ENCODE results near the gene CBR3. TPM values are rescaled to one million over a fixed set of nuclear protein-coding genes. Genes with fewer than 3 reads are reported as not detected.

Gene CBR3
- total and polyA plus RNA-seq, 7 experiments from 2014 or later: 1.3 to 22.5 (median 5.6) TPM

DNA sequence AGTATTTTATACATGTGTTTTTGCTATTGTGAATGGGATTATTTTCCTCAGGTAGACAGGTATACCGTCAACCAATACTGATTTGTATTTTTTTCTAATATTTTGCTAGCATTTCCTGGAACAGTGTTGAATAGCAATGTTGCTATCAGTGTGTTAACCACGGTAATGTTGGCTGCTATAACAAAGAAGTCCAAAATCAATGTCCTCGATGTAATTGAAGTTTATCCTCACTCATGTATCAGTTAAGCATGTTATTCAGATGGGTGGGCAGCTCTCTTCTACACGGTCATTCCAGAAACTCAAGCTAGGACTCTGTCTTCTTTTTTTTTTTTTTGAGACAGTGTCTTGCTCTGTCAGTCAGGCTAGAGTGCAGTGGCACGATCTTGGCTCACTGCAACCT, 46.1 kb downstream of the CBR3 start:
- Mint-ChIP-seq H3K27me3 (no peaks in the 10 kb centered on the region), H3K27ac (no peak overlapping the region), H3K9me3 (no peaks in the 10 kb centered on the region), H3K36me3 (peaks cover 3 to 25% (median 4%) of the 10 kb centered on the region in 5 donors), H3K4me1 (peaks cover under 1 to 19% (median 10%) of the 10 kb centered on the region in 7 donors), H3K4me3 (no peak overlapping the region)
- ATAC-seq: no peak
- no peaks in the 10 kb centered on the region for H3K27me3 ChIP-seq (ENCODE audit: control insufficient read depth in 2 of 2, insufficient read depth in 2 of 2, low read length in 2 of 2)
- H3K36me3 ChIP-seq (ENCODE audit: control insufficient read depth in 2 of 3, insufficient read depth in 3 of 3, low read length in 3 of 3): peaks cover 0 to 10% (median 4%) of the 10 kb centered on the region in 3 experiments
- H3K9me3 ChIP-seq (ENCODE audit: control insufficient read depth in 2 of 3, low read length in 3 of 3): no peaks in the 10 kb centered on the region
- ChIA-PET POLR2A (no interaction called here), CTCF (no interaction called here)
- DNase-seq: no peak
- peaks cover 0 to 6% of the 10 kb centered on the region in 2 donors for H3K4me1 ChIP-seq (ENCODE audit: control insufficient read depth in 2 of 2, insufficient read depth in 2 of 2, low read length in 2 of 2)
- H3K27ac ChIP-seq (ENCODE audit: low read depth, low read length): no peak overlapping the region
- intact Hi-C loops (cut with micrococcal nuclease): no loop called here
- H3K4me3 ChIP-seq (ENCODE audit: low read length): no peak overlapping the region

GRCh38 chr21:36183144-36183795, 48.4 kb downstream of the CBR3 start:
- ATAC-seq: no peak
- no peak for DNase-seq
- POLR2A ChIA-PET: no interaction called here
- Mint-ChIP-seq H3K9me3 (no peaks in the 10 kb centered on the region), H3K27me3 (no peaks in the 10 kb centered on the region), H3K27ac (no peak overlapping the region), H3K36me3 (peaks cover 4 to 30% (median 5%) of the 10 kb centered on the region in 5 donors), H3K4me3 (peak overlapping the region in 1 of 10 donors; percentile 12), H3K4me1 (peaks cover under 1 to 21% (median 7%) of the 10 kb centered on the region in 7 donors)
- Histone ChIP-seq H3K27me3 (ENCODE audit: control insufficient read depth in 2 of 2, insufficient read depth in 2 of 2, low read length in 2 of 2) (no peaks in the 10 kb centered on the region), H3K4me3 (ENCODE audit: low read length) (no peak overlapping the region), H3K9me3 (ENCODE audit: control insufficient read depth in 2 of 3, low read length in 3 of 3) (no peaks in the 10 kb centered on the region), H3K4me1 (ENCODE audit: control insufficient read depth in 2 of 2, insufficient read depth in 2 of 2, low read length in 2 of 2) (no peaks in the 10 kb centered on the region), H3K27ac (ENCODE audit: low read depth, low read length) (no peak overlapping the region), H3K36me3 (ENCODE audit: control insufficient read depth in 2 of 3, insufficient read depth in 3 of 3, low read length in 3 of 3) (peaks cover 0 to 10% (median 4%) of the 10 kb centered on the region in 3 experiments)
- CTCF ChIA-PET: interaction anchor here (0.7 kb wide), 1 partner anchor 52 kb away, joined by 3 read pairs; no protein-coding TSS in a partner anchor
- intact Hi-C loops (cut with micrococcal nuclease): no loop called here

DNA sequence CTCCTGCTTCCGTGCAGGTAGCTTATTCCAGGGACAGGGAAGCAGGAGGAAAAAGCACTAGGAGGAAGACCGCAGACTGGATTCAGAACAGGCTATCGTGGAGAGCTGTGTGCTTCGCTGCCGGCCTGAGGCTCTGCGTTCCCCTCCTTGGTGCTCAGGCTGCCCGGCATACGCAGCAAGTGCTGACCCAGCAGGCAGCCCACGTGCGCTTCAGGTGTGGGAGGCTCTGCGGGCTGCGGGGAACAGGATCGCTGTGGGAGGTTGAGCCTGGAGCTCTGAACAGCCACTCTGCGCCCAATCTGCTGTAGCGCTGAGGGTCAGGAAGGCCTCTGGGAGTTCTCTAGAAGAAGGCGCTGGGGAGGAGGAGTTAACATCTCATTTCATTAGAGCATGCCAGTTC, 49.7 kb downstream of the CBR3 start:
- peaks cover 0 to 24% (median 5%) of the 10 kb centered on the region in 5 donors for H3K36me3 Mint-ChIP-seq

DNA sequence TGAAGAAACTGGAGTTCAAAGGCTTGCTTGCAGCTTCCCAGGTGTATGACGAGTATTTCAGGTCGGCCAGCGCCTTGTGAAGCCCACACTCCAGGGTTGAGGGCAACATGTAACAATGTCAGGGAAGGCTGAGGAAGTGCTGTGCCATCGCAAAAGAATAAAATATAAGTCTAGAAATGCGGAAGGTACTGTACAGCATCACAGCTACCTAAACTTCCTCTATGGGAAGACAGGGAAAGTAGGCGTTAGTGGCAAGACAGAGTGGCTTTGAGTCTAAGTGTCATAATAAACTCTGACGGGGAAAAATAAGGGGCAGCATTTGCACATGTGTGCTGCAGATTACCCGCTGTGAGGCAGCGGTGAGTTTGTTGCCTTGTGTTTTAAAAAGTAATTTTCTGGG, 50.6 kb downstream of the CBR3 start:
- ATAC-seq (no peak), DNase-seq (no peak)
- peak overlapping the region in 1 of 9 donors; percentile 57 for H3K27ac Mint-ChIP-seq
- Histone ChIP-seq H3K4me3 (ENCODE audit: low read length) (no peak overlapping the region), H3K27me3 (ENCODE audit: control insufficient read depth in 2 of 2, insufficient read depth in 2 of 2, low read length in 2 of 2) (no peaks in the 10 kb centered on the region), H3K27ac (ENCODE audit: low read depth, low read length) (no peak overlapping the region), H3K9me3 (ENCODE audit: control insufficient read depth in 2 of 3, low read length in 3 of 3) (no peaks in the 10 kb centered on the region), H3K36me3 (ENCODE audit: control insufficient read depth in 2 of 3, insufficient read depth in 3 of 3, low read length in 3 of 3) (peaks cover 0 to 10% (median 4%) of the 10 kb centered on the region in 3 experiments), H3K4me1 (ENCODE audit: control insufficient read depth in 2 of 2, insufficient read depth in 2 of 2, low read length in 2 of 2) (no peaks in the 10 kb centered on the region)
- peaks cover 6 to 22% (median 12%) of the 10 kb centered on the region in 7 donors for H3K4me1 Mint-ChIP-seq
- no peaks in the 10 kb centered on the region for H3K9me3 Mint-ChIP-seq
- peak overlapping the region in 1 of 10 donors; percentile 6 for H3K4me3 Mint-ChIP-seq
- intact Hi-C loops (cut with micrococcal nuclease): loop anchor here in 1 of 2 donors (5.0 kb wide), 1 partner anchor 33 kb away; no protein-coding TSS in a partner anchor
- POLR2A ChIA-PET: interaction anchor here (0.6 kb wide), 1 partner anchor 13 kb away, joined by 3 read pairs; no protein-coding TSS in a partner anchor
- H3K27me3 Mint-ChIP-seq: no peaks in the 10 kb centered on the region
- peaks cover under 1 to 25% (median 5%) of the 10 kb centered on the region in 5 donors for H3K36me3 Mint-ChIP-seq
- CTCF ChIA-PET: interaction anchor here (1.0 to 1.1 kb wide), 2 partner anchors 10 to 13 kb away, joined by 3 to 4 read pairs; no protein-coding TSS in a partner anchor

More for the DNA sequence above, 49.7 kb downstream of the CBR3 start:
- Histone ChIP-seq H3K27me3 (ENCODE audit: control insufficient read depth in 2 of 2, insufficient read depth in 2 of 2, low read length in 2 of 2) (no peaks in the 10 kb centered on the region), H3K4me1 (ENCODE audit: control insufficient read depth in 2 of 2, insufficient read depth in 2 of 2, low read length in 2 of 2) (no peaks in the 10 kb centered on the region), H3K36me3 (ENCODE audit: control insufficient read depth in 2 of 3, insufficient read depth in 3 of 3, low read length in 3 of 3) (peaks cover 0 to 10% (median 4%) of the 10 kb centered on the region in 3 experiments), H3K9me3 (ENCODE audit: control insufficient read depth in 2 of 3, low read length in 3 of 3) (no peaks in the 10 kb centered on the region), H3K27ac (ENCODE audit: low read depth, low read length) (no peak overlapping the region), H3K4me3 (ENCODE audit: low read length) (no peak overlapping the region)
- no peak for DNase-seq
- no peak for ATAC-seq
- Mint-ChIP-seq H3K27me3 (no peaks in the 10 kb centered on the region), H3K4me3 (no peak overlapping the region), H3K4me1 (peaks cover 6 to 22% (median 12%) of the 10 kb centered on the region in 7 donors), H3K27ac (no peak overlapping the region), H3K9me3 (no peaks in the 10 kb centered on the region)
- CTCF ChIA-PET: interaction anchor here (1.1 kb wide), 1 partner anchor 9 kb away, joined by 4 read pairs; no protein-coding TSS in a partner anchor
- POLR2A ChIA-PET: no interaction called here
- intact Hi-C loops (cut with micrococcal nuclease): no loop called here

DNA sequence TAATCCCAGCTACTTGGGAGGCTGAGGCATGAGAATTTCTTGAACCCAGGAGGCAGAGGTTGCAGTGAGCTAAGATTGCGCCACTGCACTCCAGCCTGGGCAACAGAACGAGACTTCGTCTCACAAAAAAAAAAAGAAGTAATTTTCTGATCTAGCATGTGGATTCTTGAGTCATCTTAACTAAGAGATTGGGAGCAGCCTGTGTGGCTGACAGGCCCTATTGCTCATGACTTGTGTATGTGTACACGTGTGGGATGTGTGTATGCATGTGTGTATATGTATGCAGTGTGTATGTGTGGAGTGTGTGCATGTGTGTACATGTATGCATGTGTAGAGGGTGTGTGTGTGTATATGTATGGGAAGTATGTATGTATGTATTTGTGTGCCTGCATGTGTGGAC, 51.2 kb downstream of the CBR3 start:
- Mint-ChIP-seq H3K27me3 (no peaks in the 10 kb centered on the region), H3K4me1 (peaks cover 9 to 23% (median 12%) of the 10 kb centered on the region in 7 donors), H3K9me3 (no peaks in the 10 kb centered on the region), H3K4me3 (no peak overlapping the region), H3K27ac (peak overlapping the region in 1 of 9 donors; percentile 2), H3K36me3 (peaks cover 4 to 30% (median 6%) of the 10 kb centered on the region in 5 donors)
- intact Hi-C loops (cut with micrococcal nuclease): loop anchor here in 1 of 2 donors (5.0 kb wide), 1 partner anchor 34 kb away; no protein-coding TSS in a partner anchor
- Histone ChIP-seq H3K27ac (ENCODE audit: low read depth, low read length) (no peak overlapping the region), H3K9me3 (ENCODE audit: control insufficient read depth in 2 of 3, low read length in 3 of 3) (no peaks in the 10 kb centered on the region), H3K27me3 (ENCODE audit: control insufficient read depth in 2 of 2, insufficient read depth in 2 of 2, low read length in 2 of 2) (no peaks in the 10 kb centered on the region), H3K4me3 (ENCODE audit: low read length) (no peak overlapping the region), H3K36me3 (ENCODE audit: control insufficient read depth in 2 of 3, insufficient read depth in 3 of 3, low read length in 3 of 3) (peaks cover 0 to 10% (median 4%) of the 10 kb centered on the region in 3 experiments), H3K4me1 (ENCODE audit: control insufficient read depth in 2 of 2, insufficient read depth in 2 of 2, low read length in 2 of 2) (no peaks in the 10 kb centered on the region)
- CTCF ChIA-PET: no interaction called here
- POLR2A ChIA-PET: interaction anchor here (1.1 kb wide), 1 partner anchor 12 kb away, joined by 3 read pairs; no protein-coding TSS in a partner anchor
- no peak for DNase-seq
- ATAC-seq: peak; percentile 36

DNA sequence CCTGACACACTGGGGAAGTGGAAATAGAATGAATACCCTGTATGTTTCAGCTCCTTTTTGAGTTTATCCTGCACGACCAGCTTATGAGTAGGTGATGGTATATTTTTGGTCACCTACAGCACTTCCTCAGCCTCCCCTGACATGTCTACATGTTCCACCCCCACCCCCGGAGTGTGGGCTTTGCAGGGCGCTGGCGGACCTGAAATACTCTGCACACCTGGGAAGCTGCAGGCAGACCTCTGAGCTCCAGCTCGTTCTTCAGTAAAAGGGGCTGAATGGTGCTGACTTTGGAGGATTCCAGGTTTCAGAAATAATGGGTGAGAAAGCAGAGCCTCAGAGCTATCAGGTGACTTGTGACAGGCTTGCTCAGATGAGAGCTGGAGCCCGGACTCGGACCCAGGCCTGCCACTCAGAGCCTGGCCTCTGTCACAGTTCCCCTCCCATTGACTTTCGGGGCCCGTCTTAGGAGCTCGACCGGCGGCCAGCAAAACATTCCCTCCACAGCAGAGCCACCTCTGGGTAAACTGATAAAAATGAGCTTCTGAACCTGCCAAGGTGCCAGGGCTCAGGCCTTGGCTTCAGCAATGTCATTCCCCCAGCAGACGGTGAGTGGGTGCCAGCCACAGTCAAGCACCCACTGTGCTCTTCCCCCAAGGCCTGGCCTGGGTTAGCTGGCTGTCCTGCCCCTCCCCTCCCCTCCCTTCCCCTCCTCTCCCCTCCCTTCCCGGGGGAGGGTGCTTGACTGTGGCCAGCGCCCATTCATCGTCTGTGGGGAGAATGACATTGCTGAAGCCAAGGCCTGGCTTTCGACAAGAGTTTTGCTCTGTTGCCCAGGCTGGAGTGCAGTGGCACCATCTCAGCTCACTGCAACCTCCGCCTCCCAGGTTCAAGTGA, 51.9 kb downstream of the CBR3 start:
- Mint-ChIP-seq H3K9me3 (no peaks in the 10 kb centered on the region), H3K27ac (peak overlapping the region in 2 of 9 donors; percentile 2 to 4), H3K4me3 (no peak overlapping the region), H3K27me3 (no peaks in the 10 kb centered on the region), H3K36me3 (peaks cover 4 to 26% (median 6%) of the 10 kb centered on the region in 5 donors), H3K4me1 (peaks cover 9 to 22% (median 12%) of the 10 kb centered on the region in 7 donors)
- H3K36me3 ChIP-seq (ENCODE audit: control insufficient read depth in 2 of 3, insufficient read depth in 3 of 3, low read length in 3 of 3): peaks cover 0 to 10% (median 4%) of the 10 kb centered on the region in 3 experiments
- DNase-seq (no peak), ATAC-seq (no peak)
- no peak overlapping the region for H3K4me3 ChIP-seq (ENCODE audit: low read length)
- H3K9me3 ChIP-seq (ENCODE audit: control insufficient read depth in 2 of 3, low read length in 3 of 3): no peaks in the 10 kb centered on the region
- H3K4me1 ChIP-seq (ENCODE audit: control insufficient read depth in 2 of 2, insufficient read depth in 2 of 2, low read length in 2 of 2): no peaks in the 10 kb centered on the region
- POLR2A ChIA-PET: interaction anchor here (0.6 to 1.1 kb wide), 3 partner anchors 13 to 150 kb away, joined by 3 read pairs; no protein-coding TSS in a partner anchor
- no peaks in the 10 kb centered on the region for H3K27me3 ChIP-seq (ENCODE audit: control insufficient read depth in 2 of 2, insufficient read depth in 2 of 2, low read length in 2 of 2)
- CTCF ChIA-PET: interaction anchor here (0.6 kb wide), 1 partner anchor 20 kb away, joined by 3 read pairs; no protein-coding TSS in a partner anchor
- intact Hi-C loops (cut with micrococcal nuclease): loop anchor here in 1 of 2 donors (5.0 kb wide), 1 partner anchor 34 kb away; no protein-coding TSS in a partner anchor
- H3K27ac ChIP-seq (ENCODE audit: low read depth, low read length): no peak overlapping the region
